Glomerular visceral epithelial cell (primary cell): ENCODE data around the gene TAPBPL.

Experiments used
- DNase-seq: peaks from one replicate; pipeline ENCODE4 v3.0.0-alpha.2; 2016; ENCODE audit errors: extremely low spot score

The TAPBPL gene

DNA sequence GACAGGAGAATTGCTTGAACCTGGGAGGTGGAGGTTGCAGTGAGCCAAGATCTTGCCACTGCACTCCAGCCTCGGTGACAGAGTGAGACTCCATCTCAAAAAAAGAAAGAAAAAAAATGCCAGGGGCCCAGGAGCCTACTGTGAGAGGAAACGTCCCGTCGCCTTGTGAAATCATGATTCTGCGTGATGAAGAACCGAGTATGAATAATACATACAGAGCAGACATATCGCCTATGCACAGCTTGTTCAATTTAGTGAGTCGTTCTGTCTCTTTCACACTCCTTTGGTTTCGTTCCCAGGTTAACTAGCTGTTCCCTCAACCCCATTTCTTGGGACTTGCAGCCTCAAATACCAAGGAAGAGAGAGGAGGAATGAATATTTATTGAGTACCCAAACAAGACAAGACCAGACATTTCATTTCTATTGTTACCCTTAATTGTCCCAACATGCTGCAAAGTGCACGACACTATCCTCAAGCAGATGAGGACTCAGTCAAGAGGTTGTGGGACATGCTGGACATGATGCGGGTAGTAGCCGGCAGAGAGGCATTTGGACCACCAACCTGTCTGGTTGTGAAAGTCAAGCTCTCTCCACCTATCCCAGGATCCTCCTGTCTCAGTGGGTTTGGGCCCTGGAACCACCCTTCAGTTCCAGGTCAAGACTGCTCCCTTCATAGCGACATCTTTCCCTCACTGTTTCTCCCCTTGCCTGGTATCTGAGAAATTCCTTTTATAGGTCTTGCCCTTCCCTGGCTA is 15.7 kb upstream of the TAPBPL start:
- DNase-seq: no peak

DNA sequence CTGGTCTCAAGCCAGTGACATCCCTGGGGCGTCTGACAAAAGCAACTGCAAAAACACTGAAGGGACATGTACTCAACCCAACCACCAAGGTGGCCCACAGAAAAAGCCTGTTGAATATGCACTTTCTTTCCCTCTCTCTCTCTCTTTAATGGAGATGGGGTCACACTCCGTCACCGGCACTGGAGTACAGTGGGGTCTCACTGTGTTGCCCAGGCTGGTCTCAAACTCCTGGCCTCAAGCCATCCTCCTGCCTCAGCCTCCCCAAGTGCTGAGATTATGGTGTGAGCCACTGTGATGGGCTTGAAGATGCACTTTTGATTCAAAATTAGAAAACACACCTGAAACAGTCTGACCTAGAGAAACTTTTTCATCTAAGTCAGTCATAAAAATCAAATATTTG is 14.3 kb upstream of the TAPBPL start:
- no peak for DNase-seq

DNA sequence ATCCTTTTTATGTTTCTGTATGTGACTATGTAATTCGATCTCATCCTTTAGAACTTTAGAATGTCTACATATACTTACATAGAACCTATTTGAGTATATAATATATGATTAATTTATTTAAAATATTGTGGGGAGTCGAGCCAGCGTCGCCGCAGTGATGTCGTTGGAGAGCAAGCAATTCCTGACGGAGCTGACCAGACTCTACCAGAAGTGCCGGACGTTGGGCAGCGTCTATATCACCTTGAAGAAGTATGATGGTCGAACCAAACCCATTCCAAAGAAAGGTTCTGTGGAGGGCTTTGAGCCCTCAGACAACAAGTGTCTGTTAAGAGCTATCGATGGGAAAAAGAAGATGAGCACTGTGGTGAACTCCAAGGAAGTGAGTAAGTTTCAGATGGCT is 13.5 kb upstream of the TAPBPL start:
- no peak for DNase-seq

DNA sequence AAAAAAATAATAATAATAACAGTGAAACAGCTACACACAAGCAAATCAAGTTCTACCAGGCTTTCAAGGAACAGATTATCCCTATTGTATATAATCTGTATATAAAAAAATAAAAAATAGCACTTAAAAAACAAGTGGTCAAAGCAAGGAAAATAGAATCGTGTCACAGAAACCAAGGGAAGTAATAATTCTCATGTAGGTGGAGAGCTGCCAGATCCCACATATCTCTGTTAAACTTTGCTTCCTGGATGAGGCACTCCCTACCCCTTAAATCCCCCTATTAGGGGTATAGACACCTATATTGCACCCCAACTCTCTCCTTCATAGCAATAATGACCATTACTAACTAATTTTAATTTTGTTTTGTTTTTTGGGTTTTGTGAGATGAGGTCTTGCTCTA is 11.5 kb upstream of the TAPBPL start:
- DNase-seq: no peak

DNA sequence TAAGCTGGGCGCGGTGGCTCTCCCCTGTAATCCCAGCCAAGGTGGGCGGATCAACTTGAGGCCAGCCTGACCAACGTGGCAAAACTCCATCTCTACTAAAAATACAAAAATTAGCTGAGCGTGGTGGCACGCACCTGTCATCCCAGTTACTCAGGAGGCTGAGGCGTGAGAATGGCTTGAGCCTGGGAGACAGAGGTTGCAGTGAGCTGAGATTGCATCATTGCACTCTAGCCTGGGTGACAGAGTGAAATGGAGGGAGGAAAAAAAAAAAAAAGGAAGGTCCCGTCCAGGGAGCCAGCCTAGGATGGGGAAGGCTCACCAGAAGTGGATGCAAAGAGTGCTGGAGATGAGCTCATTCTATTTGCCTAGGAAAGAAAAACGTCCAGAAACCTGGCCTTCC is 9.0 kb upstream of the TAPBPL start:
- no peak for DNase-seq

GRCh38 chr12:6443361-6443983 is 8.4 kb upstream of the TAPBPL start:
- DNase-seq: no peak

- DNase-seq: no peak
These were observed 7.8 kb upstream of the TAPBPL start for GRCh38 chr12:6444031-6444430.

GRCh38 chr12:6444704-6445688 is 6.8 kb upstream of the TAPBPL start, which contains the start of gene CD27:
Gene CD27 (plus strand): TSS chr12:6444955. CDS start chr12:6445096, 141 bp downstream.
- no peak for DNase-seq

DNA sequence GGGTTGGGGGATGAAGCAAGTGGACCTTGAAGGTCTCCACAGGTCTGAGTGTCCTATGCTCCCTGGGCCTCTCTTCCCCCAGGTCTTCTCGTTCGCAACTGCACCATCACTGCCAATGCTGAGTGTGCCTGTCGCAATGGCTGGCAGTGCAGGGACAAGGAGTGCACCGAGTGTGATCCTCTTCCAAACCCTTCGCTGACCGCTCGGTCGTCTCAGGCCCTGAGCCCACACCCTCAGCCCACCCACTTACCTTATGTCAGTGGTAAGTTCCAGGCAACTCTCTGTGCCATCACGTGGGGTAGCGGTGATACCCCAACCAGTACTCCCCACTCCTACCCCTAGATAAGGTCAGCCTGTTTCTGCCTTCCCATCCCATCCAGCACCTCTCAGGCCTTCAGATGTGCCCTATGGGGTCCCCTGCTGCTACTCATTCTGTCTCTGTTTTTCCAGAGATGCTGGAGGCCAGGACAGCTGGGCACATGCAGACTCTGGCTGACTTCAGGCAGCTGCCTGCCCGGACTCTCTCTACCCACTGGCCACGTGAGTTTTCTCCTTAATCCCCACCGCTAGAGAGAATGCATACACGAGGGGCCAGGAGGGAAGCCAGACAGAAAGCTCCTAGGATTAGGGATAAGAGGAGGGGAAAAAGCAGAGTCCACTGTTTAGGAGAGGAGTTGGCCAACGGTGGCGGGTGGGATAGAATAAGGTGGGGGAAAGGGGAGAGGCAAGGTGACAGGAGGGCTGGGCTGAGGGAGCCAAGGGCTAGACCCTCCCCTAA is 1.6 kb upstream of the TAPBPL start:
- DNase-seq: no peak

GRCh38 chr12:6450869-6451347 is 934 bp upstream of the TAPBPL start:
- DNase-seq: no peak

- no peak for DNase-seq
These were observed 552 bp downstream of the TAPBPL start for GRCh38 chr12:6452245-6452943.

DNA sequence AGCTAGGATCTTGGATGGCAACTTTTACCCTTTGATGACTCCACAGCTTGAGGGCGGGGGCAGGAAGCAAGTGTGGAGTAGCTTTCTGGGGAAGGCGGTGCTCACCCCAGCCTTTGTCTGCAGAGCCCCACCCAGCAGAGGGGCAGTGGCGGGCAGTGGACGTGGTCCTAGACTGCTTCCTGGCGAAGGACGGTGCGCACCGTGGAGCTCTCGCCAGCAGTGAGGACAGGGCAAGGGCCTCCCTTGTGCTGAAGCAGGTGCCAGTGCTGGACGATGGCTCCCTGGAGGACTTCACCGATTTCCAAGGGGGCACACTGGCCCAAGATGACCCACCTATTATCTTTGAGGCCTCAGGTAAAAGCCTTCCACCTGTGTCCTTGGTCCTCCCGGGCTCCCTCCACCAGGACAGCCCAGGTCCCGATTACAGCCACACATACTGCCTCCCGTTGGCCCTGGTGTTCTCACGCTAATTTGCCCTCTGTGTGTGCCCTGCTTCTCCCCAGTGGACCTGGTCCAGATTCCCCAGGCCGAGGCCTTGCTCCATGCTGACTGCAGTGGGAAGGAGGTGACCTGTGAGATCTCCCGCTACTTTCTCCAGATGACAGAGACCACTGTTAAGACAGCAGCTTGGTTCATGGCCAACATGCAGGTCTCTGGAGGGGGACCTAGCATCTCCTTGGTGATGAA is 1.2 kb downstream of the TAPBPL start:
- no peak for DNase-seq

- DNase-seq: no peak
These were observed 5.5 kb downstream of the TAPBPL start for GRCh38 chr12:6457220-6457945.

DNA sequence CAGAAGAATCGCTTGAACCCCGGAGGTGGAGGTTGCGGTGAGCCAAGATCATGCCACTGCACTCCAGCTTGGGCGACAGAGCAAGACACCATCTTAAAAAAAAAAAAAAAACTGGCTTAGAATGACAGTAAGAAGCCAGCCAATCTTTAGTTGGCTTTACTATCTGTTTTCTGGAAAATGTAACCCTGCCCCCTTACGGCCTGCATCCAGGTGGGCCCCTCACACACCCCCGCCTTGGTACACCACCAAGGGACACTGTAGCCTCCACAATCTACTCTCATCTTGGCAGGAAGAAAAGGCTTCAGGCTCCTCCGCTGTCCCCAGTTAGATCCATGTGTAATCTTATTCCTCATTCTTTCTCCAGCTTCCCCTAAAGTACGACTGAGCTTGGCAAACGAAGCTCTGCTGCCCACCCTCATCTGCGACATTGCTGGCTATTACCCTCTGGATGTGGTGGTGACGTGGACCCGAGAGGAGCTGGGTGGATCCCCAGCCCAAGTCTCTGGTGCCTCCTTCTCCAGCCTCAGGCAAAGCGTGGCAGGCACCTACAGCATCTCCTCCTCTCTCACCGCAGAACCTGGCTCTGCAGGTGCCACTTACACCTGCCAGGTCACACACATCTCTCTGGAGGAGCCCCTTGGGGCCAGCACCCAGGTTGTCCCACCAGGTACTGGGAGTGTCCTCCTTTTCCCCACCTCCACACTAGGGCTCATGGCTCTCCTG is 6.6 kb downstream of the TAPBPL start:
- no peak for DNase-seq

- no peak for DNase-seq
These were observed 7.1 kb downstream of the TAPBPL start for GRCh38 chr12:6459004-6459337.

DNA sequence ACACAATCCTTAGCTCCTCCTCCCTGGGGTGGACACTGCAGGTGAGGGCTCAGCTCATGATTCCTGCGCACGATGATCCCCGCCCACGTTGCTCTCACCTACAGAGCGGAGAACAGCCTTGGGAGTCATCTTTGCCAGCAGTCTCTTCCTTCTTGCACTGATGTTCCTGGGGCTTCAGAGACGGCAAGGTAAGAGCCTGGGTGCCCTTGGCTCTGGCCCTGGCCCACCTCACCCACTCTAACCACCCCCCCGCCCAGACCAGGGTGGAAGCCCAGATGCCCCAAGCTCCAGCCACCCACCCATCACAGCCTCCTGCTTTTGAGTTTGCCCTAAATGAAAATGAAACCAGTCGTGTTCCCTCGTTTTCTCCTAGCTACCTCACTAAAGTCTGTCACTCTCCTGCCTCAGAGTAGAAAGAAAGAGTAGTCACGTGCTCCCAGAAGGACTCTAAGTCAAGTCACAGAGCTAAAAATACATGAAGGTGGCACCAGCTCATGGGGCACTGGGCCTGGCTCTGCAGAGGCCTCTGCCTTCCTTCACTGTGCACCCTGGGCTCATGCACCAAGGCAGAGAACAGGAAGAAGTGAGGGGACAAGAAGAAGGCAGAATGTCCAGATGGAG is 9.0 kb downstream of the TAPBPL start:
- no peak for DNase-seq

- DNase-seq: no peak
These were observed 9.8 kb downstream of the TAPBPL start for GRCh38 chr12:6461401-6462233.
